HUDEP-2 (cell line): ENCODE data around the gene KL.

Source experiments
- DNase-seq, 76 experiments: peaks; one replicate each; lab custom pipeline; 2025; ENCODE audit not compliant: unreplicated experiment in 76 of 76; lab: John Stamatoyannopoulos, UW

KL gene

GRCh38 chr13:33078263-33078662 is 62.0 kb downstream of the KL start:
- DNase-seq = no peak

GRCh38 chr13:33079960-33080359 is 63.7 kb downstream of the KL start:
- DNase-seq = no peak

- no peak for DNase-seq
Observed at GRCh38 chr13:33080972-33081590, 64.9 kb downstream of the KL start.

- DNase-seq = no peak
Observed at GRCh38 chr13:33081666-33082065, 65.4 kb downstream of the KL start.

GRCh38 chr13:33083054-33083453 is 66.8 kb downstream of the KL start:
- no peak for DNase-seq

- no peak for DNase-seq
Observed at GRCh38 chr13:33087091-33087490, 70.9 kb downstream of the KL start.

GRCh38 chr13:33087790-33088189 is 71.6 kb downstream of the KL start:
- DNase-seq = no peak

- no peak for DNase-seq
Observed at GRCh38 chr13:33089311-33089710, 73.1 kb downstream of the KL start.

- DNase-seq = no peak
Observed at GRCh38 chr13:33090755-33091414, 74.7 kb downstream of the KL start.

- DNase-seq = no peak
Observed at GRCh38 chr13:33091415-33091774, 75.2 kb downstream of the KL start.

GRCh38 chr13:33092073-33092987 is 76.1 kb downstream of the KL start:
- no peak for DNase-seq

GRCh38 chr13:33096886-33097605 is 80.8 kb downstream of the KL start:
- DNase-seq = no peak

GRCh38 chr13:33099860-33100259 is 83.6 kb downstream of the KL start:
- no peak for DNase-seq

GRCh38 chr13:33100886-33101285 is 84.7 kb downstream of the KL start:
- no peak for DNase-seq

GRCh38 chr13:33101835-33102234 is 85.6 kb downstream of the KL start:
- no peak for DNase-seq

GRCh38 chr13:33103457-33103856 is 87.2 kb downstream of the KL start:
- DNase-seq = no peak

- DNase-seq = no peak
Observed at GRCh38 chr13:33105387-33106005, 89.3 kb downstream of the KL start.

GRCh38 chr13:33106656-33107360 is 90.6 kb downstream of the KL start:
- DNase-seq = no peak

- no peak for DNase-seq
Observed at GRCh38 chr13:33107361-33107760, 91.1 kb downstream of the KL start.

GRCh38 chr13:33108620-33109019 is 92.4 kb downstream of the KL start:
- DNase-seq = no peak
